A172 (cell line): ENCODE data around the gene ABAT. TPM values are rescaled to one million over a fixed set of nuclear protein-coding genes. Genes with fewer than 3 reads are reported as not detected.
"Not testable (repeated sequence)": the region's sequence is repeated elsewhere in the genome, so short reads cannot be mapped to it uniquely, and the experiment has no call there.

Experiments
- DNase-seq: peaks from one replicate; pipeline ENCODE4 v3.0.0-alpha.2; 2015; ENCODE audit warnings: low spot score
- total RNA-seq: library from RNA; depleted of rRNA; stranded (reverse); fragments of >200 nt; shearing (Covaris generic); gene quantifications from 2 replicates; pipeline ENCODE4 v1.2.3, GENCODE V29; 2014

Gene ABAT
- total RNA-seq, 1 experiment from 2014 or later: 0.05 TPM

DNA sequence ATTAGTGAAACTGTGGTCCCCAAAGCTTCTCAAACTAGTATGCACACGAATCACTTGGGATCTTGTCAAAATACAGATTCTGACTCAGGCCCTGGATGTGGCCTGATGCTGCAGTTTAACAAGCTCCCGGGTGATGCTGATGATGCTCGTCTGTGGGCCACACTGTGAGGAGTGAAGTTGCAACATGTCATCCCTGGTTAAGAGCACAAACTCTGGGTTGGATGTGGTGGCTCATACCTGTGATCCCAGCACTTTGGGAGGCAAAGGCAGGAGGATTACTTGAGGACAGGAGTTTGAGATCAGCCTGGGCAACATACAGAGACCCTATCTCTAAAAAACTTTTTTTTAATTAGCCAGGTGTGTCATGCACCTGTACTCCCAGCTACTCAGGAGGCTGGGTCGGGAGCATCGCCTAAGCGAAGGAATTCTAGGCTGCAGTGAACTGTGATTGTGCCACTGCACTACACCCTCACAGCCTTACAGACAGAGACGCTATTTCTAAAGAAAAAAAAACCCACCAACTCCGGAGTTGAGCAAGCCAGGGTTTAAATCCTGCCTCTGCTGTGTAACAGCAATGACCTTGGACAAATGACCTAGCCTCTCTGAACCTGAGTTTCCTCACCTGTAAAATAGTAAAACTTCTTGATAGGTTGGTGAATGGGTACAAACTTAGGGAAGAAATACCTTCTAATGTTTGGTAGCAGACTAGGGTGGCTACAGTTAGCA lies 24.4 kb upstream of the ABAT start:
- DNase-seq: no peak

DNA sequence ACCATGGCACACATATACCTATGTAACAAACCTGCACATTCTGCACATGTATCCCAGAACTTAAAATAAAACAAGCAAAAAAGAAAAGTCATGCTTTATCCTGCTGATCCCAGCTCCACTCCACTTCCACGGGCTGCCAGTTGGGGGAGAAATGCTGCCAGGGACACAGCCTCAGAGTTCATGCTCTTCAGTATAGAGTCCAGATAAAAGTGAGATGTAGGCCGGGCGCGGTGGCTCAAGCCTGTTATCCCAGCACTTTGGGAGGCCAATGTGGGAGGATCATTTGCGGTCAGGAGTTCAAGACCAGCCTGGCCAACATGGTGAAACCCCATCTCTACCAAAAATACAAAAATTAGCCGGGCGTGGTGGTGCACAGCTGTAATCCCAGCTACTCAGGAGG lies 22.5 kb upstream of the ABAT start:
- not testable (repeated sequence) for DNase-seq

GRCh38 chr16:8655184-8655717 lies 19.2 kb upstream of the ABAT start:
- no peak for DNase-seq

DNA sequence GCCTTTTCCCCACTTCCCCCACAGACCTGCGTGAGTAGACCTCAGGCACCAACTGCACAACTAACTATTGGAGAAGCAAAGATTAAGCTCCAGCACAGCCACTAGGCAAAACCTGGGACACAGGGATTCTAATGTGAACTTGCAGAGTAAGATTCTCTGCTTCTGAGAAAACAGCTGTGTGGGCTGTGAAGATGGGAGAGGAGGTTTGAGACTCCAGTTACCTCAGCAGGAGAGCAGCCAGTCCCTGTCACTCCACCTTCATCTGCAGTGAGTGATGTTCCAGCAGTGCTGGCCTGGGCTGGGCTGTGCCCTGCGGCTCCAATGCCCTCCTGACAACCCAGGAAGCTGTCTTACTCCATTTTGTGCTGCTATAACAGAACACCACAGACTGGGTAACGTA lies 18.0 kb upstream of the ABAT start:
- DNase-seq: no peak

DNA sequence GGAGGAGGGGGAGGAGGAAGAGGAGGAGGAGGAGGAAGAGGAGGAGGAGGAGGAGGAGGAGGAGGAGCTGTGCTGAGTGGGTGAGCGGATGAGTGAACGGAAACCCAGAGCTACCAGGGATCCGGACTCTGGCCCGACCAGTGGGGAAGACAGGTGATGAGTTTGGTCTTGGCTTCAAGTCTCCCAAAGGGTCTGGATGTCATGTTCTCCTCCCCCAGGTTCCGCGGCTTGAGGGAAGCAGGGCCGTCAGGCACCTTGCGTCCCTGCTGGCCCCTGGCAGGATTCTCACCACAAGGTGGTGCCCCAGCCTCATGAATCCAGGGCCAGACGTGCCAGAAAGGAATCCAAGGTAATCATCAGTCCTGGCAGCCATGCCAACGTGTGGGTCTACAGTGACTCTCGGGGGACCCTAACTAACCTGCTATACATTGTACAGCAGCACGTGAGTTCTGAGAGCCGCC lies 13.5 kb upstream of the ABAT start:
- peak; percentile 59 for DNase-seq

DNA sequence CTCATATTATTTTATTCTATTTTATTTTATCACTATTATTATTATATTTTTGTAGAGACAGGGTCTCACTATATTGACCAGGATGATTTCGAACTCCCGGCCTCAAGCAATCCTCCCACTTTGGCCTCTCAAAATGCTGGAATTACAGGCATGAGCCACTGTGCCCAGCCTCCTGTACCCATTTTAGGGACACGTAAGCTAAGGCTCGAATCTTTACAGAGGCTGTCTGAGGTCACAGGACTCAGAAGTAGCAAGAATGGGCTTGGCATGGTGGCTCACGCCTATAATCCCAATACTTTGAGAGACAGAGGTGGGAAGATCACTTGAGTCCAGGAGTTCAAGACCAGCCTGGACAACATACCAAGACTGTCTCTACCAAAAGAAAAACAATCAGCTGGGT lies 12.7 kb upstream of the ABAT start:
- no peak for DNase-seq

- no peak for DNase-seq
Observed at GRCh38 chr16:8663192-8664089, 11.0 kb upstream of the ABAT start.

- no peak for DNase-seq
Observed at GRCh38 chr16:8665529-8665928, 8.9 kb upstream of the ABAT start.

DNA sequence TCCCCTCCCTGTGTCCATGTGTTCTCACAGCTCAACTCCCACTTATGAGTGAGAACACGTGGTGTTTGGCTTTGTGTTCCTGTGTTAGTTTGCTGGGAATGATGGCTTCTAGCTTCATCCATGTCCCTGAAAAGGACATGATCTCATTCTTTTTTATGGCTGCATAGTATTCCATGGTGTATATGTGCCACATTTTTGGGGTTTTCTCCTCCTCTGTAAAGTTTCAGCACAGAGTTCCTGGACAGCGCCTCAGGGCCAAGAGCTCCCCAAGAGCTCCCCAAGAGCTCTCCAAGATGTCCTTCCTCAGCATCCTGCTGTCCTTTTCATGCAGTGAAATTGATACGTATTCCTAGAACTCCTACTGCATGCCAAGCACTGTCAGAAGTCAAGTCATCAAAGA lies 6.9 kb upstream of the ABAT start:
- DNase-seq: no peak

DNA sequence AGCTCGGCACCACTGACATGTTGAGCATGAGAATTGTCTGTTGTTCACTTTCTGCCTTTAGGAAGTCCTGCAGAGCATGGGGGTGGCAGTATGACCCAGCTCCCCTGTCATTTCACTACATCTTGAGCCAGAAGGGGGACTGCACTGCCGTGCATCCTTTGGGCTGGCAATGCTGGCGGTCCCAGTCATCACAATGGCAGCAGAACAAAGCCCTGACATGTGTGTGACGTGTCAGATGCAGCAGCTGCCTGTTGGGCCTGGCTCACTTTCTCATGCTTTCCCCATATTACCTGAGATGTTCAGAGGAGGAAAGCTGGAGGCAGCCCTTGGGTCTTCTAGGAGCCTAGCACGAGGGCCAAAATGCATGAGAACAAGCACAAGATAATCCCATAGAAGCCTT lies 6.3 kb upstream of the ABAT start:
- no peak for DNase-seq

GRCh38 chr16:8669481-8669880 lies 4.9 kb upstream of the ABAT start:
- no peak for DNase-seq

DNA sequence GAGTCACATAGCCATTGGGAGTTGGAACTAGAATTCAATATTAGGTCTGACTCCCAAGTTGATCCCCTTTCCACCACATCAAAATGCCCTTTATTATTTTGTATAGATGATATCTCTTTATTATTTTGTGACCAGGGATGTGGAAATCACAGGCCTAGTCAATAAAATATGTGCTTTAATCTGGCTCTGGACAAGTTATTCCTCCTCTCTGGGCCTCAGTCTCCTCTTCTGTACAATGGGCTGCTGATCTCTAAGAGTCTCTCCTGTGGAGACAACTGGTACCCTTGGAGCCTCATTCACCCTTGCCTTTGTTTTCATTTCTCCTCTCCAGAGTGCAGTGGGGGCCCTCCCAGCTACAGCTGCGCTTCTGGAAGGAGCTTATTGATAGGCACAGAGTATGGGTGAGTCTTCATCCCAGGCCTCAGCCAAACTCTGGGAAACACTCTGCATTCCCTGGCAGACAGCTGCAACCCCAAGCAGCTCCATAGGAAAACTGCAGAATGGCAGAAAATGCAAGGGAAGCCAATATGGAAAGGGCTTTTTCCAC lies 4.3 kb upstream of the ABAT start:
- no peak for DNase-seq

DNA sequence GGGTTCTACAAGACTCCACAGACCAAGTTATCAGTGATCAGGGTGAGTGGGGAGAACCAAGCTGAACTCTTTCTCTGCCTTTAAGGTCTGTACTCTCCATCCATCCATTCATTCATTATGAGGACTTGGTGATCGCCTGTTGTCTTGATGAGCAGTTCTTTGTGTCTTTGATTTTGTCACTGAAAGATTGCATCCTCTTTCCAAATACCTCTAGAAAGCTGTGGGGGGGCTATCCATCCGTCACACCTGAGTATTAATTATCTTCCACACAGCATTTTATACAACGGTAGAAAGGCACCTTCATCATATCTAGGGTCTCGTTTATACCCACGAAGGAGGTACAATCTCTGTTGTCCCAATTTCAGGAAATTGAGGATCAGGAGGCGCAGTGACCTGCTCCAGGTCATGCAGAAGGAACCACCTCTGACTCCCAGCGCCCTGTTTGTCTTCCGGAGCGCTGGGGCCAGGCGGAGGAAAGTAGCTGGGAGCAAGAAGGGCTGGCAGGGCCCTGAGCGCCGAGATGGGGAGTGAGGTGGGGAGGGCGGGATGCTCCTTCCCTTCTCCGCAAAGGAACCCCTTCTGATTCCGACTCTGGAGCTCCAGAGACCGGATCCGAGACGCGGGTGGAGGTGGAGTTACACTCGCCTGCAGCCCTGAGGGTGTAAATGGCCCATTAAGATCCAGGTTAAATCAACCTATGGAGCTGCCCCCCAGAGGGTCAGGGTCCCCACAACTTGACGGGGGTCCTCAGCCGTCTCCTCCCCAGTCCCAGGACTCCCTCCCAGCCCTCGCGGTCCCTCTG lies 605 bp upstream of the ABAT start:
- no peak for DNase-seq

- DNase-seq: no peak
Observed at GRCh38 chr16:8675183-8676159, 1.1 kb downstream of the ABAT start.

DNA sequence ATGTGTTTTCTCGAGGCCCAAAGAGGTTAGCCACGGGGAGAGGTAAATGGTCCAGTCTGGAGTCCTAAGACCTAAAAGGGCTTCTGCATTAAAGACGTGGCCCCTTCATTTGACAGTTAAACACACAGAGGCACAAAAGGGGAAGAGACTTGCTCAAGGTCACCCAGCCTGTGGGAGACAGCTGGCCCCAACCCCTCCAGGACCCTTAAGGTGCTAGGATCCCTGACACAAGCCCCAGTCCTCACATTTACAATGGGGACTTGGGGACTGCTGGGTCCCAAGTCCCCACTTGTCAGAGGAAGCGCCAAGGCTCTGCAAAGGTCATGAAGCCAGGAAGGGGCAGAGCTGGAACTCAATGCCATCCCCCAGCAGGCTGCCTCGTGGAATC lies 1.7 kb downstream of the ABAT start:
- no peak for DNase-seq

- DNase-seq: no peak
Observed at GRCh38 chr16:8676737-8677375, 2.4 kb downstream of the ABAT start.

GRCh38 chr16:8677481-8677880 lies 3.1 kb downstream of the ABAT start:
- DNase-seq: peak; percentile 21

DNA sequence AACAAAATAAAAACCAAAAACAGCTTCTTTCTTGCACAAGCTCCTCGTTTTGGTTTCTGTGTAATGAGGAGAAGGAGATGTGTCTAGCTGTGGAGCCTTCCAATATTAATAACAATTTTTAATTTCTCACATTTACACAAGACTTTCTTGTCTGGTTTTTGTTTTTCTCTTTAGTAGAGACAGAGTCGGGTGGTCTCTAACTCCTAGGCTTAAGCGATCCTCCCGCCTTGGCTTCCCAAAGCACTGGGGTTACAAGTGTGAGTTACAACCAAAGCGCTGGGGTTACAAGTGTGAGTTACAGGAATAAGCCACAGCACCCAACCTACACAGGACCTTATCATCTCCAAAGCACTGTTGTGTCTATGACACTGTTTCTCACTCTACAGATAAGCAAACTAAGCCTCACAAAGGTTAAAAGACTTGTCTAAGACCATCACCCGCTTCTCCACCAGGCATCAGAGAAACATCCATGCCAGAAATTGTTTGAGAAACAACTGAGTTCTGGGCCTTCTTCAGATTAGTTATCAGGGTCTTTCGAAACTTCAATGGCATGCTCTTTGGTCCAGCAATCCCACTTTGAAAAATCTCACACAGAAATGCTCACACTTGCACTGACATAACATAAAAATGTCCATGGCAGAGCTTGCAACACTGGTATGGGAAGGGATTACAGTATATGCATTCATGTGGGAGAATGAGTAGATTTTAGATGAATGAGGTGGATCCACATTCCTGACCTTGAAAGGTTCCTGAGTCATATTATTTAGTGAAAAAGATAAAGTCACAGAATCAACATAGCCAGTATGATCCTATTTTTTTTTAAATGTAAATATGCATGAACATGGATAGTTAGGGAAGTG lies 3.9 kb downstream of the ABAT start:
- peak; percentile 54 for DNase-seq

GRCh38 chr16:8679151-8679550 lies 4.7 kb downstream of the ABAT start:
- DNase-seq: no peak
